ENCODE data around the gene LRRC63. TPM values are rescaled to one million over a fixed set of nuclear protein-coding genes. Genes with fewer than 3 reads are reported as not detected.

LRRC63 gene
- total and polyA plus RNA-seq, 2 donors (not counting 1 experiment from before 2014, with no cell fraction given) = 0.17 TPM; not detected in 1

DNA sequence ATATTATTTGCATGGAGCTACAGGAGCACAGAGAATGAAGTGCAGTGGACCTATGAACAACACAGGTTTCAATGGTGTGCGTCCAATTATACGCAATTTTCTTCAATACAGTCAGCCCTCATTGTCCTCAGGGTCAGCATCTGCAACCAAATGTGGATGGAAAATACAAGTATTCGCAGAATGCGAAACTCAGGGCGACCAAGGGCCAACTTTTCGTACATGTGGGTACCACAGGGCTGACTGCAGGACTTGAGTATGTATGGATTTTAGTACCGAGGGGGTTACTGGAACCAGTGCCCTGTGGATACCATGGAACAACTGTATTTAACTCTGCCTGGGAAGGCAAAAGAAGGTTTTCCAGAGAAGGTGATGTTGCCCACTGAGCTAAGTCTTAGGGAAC, 40.0 kb upstream of the LRRC63 start:
- Histone ChIP-seq H3K9ac (ENCODE audit: insufficient read depth, low read length) (no peak overlapping the region), H2AFZ (ENCODE audit: low read length) (no peak overlapping the region), H3K4me1 (ENCODE audit: control insufficient read depth, extremely low read depth, insufficient read depth, low read length) (no peaks in the 10 kb centered on the region)

GRCh38 chr13:46172531-46172991, 39.2 kb upstream of the LRRC63 start:
- Histone ChIP-seq H3K4me2 (ENCODE audit: extremely low read depth, insufficient read depth, low read length) (no peak overlapping the region), H3K79me2 (ENCODE audit: control insufficient read depth, insufficient read depth, low read length) (no peaks in the 10 kb centered on the region), H3K4me3 (replicated peaks in 1 of 4; ENCODE audit: control extremely low read depth in 1 of 4, insufficient read depth in 1 of 4, low read depth in 3 of 4, low read length in 4 of 4) (no peak overlapping the region), H2AFZ (ENCODE audit: low read length) (no peak overlapping the region), H3K4me1 (ENCODE audit: control insufficient read depth, extremely low read depth, insufficient read depth, low read length) (no peaks in the 10 kb centered on the region), H3K27ac (ENCODE audit: insufficient read depth, low read length) (no peak overlapping the region), H3K27me3 (ENCODE audit: control insufficient read depth, insufficient read depth, low read length) (no peaks in the 10 kb centered on the region), H3K9ac (ENCODE audit: insufficient read depth, low read length) (no peak overlapping the region), H3K9me3 (ENCODE audit: control insufficient read depth, insufficient read depth, low read depth, low read length) (no peaks in the 10 kb centered on the region), H3K36me3 (ENCODE audit: control insufficient read depth, insufficient read depth, low read length) (no peaks in the 10 kb centered on the region), H4K20me1 (ENCODE audit: control insufficient read depth, extremely low read depth, insufficient read depth, low read length) (no peaks in the 10 kb centered on the region)
- no peak for TF ChIP-seq CTCF (conservative IDR thresholded peaks at IDR 0.05 in 1 of 2, IDR thresholded peaks at IDR 0.05 in 1 of 2; ENCODE audit: low read depth in 1 of 2, low read length in 2 of 2)
- no peak for TF ChIP-seq EZH2 (IDR thresholded peaks at IDR 0.05; ENCODE audit: low read length, missing control alignments)
- DNase-seq (ENCODE audit: low read depth in 2 of 2) = no peak

More for the DNA sequence above, 40.0 kb upstream of the LRRC63 start:
- no peaks in the 10 kb centered on the region for H3K36me3 ChIP-seq (ENCODE audit: control insufficient read depth, insufficient read depth, low read length)
- DNase-seq (ENCODE audit: low read depth in 2 of 2) = no peak
- no peak overlapping the region for H3K4me2 ChIP-seq (ENCODE audit: extremely low read depth, insufficient read depth, low read length)
- no peaks in the 10 kb centered on the region for H3K27me3 ChIP-seq (ENCODE audit: control insufficient read depth, insufficient read depth, low read length)
- H3K4me3 ChIP-seq (replicated peaks in 1 of 4; ENCODE audit: control extremely low read depth in 1 of 4, insufficient read depth in 1 of 4, low read depth in 3 of 4, low read length in 4 of 4) = no peak overlapping the region
- no peak overlapping the region for H3K27ac ChIP-seq (ENCODE audit: insufficient read depth, low read length)
- no peaks in the 10 kb centered on the region for H4K20me1 ChIP-seq (ENCODE audit: control insufficient read depth, extremely low read depth, insufficient read depth, low read length)
- H3K9me3 ChIP-seq (ENCODE audit: control insufficient read depth, insufficient read depth, low read depth, low read length) = no peaks in the 10 kb centered on the region
- TF ChIP-seq EZH2 (IDR thresholded peaks at IDR 0.05; ENCODE audit: low read length, missing control alignments) (no peak), CTCF (conservative IDR thresholded peaks at IDR 0.05 in 1 of 2, IDR thresholded peaks at IDR 0.05 in 1 of 2; ENCODE audit: low read depth in 1 of 2, low read length in 2 of 2) (no peak)
- H3K79me2 ChIP-seq (ENCODE audit: control insufficient read depth, insufficient read depth, low read length) = no peaks in the 10 kb centered on the region

- H4K20me1 ChIP-seq (ENCODE audit: control insufficient read depth, extremely low read depth, insufficient read depth, low read length) = no peaks in the 10 kb centered on the region
- no peak for TF ChIP-seq EZH2 (IDR thresholded peaks at IDR 0.05; ENCODE audit: low read length, missing control alignments)
- no peak for TF ChIP-seq CTCF (conservative IDR thresholded peaks at IDR 0.05 in 1 of 2, IDR thresholded peaks at IDR 0.05 in 1 of 2; ENCODE audit: low read depth in 1 of 2, low read length in 2 of 2)
- H3K27ac ChIP-seq (ENCODE audit: insufficient read depth, low read length) = no peak overlapping the region
- no peak overlapping the region for H3K4me3 ChIP-seq (replicated peaks in 1 of 4; ENCODE audit: control extremely low read depth in 1 of 4, insufficient read depth in 1 of 4, low read depth in 3 of 4, low read length in 4 of 4)
- no peak overlapping the region for H3K4me2 ChIP-seq (ENCODE audit: extremely low read depth, insufficient read depth, low read length)
- H3K36me3 ChIP-seq (ENCODE audit: control insufficient read depth, insufficient read depth, low read length) = no peaks in the 10 kb centered on the region
- H3K79me2 ChIP-seq (ENCODE audit: control insufficient read depth, insufficient read depth, low read length) = no peaks in the 10 kb centered on the region
- no peak overlapping the region for H2AFZ ChIP-seq (ENCODE audit: low read length)
- H3K9me3 ChIP-seq (ENCODE audit: control insufficient read depth, insufficient read depth, low read depth, low read length) = no peaks in the 10 kb centered on the region
- H3K4me1 ChIP-seq (ENCODE audit: control insufficient read depth, extremely low read depth, insufficient read depth, low read length) = no peaks in the 10 kb centered on the region
- H3K9ac ChIP-seq (ENCODE audit: insufficient read depth, low read length) = no peak overlapping the region
- no peak for DNase-seq (ENCODE audit: low read depth in 2 of 2)
- H3K27me3 ChIP-seq (ENCODE audit: control insufficient read depth, insufficient read depth, low read length) = no peaks in the 10 kb centered on the region
These were observed 38.1 kb upstream of the LRRC63 start for GRCh38 chr13:46173656-46174055.
